HepG2 (cell line): Measurements from ENCODE around the gene MAP3K4. TPM values are rescaled to one million over a fixed set of nuclear protein-coding genes. Genes with fewer than 3 reads are reported as not detected.

Experiments
- ATAC-seq: fragments of 200-7000 bp; cut with Tn5 transposase; 3 replicates; pipeline ENCODE4 v1.9.1; 2020; ENCODE audit warnings: mild to moderate bottlenecking, moderate library complexity
- BruUV-seq: library from RNA; stranded (reverse); fragments of 400-500 nt; replicated peaks from 2 replicates; lab custom pipeline; 2021; lab: Mats Ljungman, UMichigan
- CTCF ChIA-PET: fragments of 300-600 bp; formaldehyde crosslinking; extraction: SDS; loops from one replicate; lab custom pipeline; 2021; ENCODE audit warnings: low total read pairs, inconsistent platforms, low intra/inter-chr PET ratio; lab: Yijun Ruan, JAX
- POLR2A ChIA-PET: fragments of 350-600 bp; sonication (Branson Sonifier 250); formaldehyde crosslinking; loops from one replicate; lab custom pipeline; 2020; ENCODE audit warnings: antibody characterized with exemption, inconsistent platforms; lab: Yijun Ruan, JAX
- DNase-seq: peaks from one replicate; pipeline ENCODE4 v3.0.0-alpha.2; 2015; ENCODE audit warnings: low spot score
- FAIRE-seq: peaks from 3 replicates; lab custom pipeline; 2011; peaks lifted over from hg19 to GRCh38; lab: Jason Lieb, UNC
- H2AFZ ChIP-seq: one replicate; pipeline ENCODE4 v1.6.1; 2011; ENCODE audit warnings: low read length, inconsistent platforms
- H3K27ac ChIP-seq: fragments of 300-600 bp; 3 replicates; pipeline ENCODE4 v1.8.0; 2011; ENCODE audit warnings: mixed run types, mild to moderate bottlenecking, mixed read lengths, low read length, inconsistent platforms; ENCODE audit not compliant: insufficient read depth; ENCODE audit errors: extremely low read length
- H3K27me3 ChIP-seq, 2 experiments: fragments of 200-600 bp in 1 of 2; 2 replicates in 1 of 2; 3 replicates in 1 of 2; pipeline versions ENCODE4 v1.6.0 to v1.8.0; 2011; ENCODE audit warnings: low read length in 2 of 2, mild to moderate bottlenecking in 2 of 2, moderate library complexity in 2 of 2, inconsistent platforms in 1 of 2; ENCODE audit not compliant: insufficient read depth in 2 of 2, control insufficient read depth in 1 of 2
- H3K36me3 ChIP-seq, 2 experiments: fragments of 200-600 bp in 1 of 2; replicated peaks in 1 of 2; 2 replicates in 1 of 2; 3 replicates in 1 of 2; pipeline versions ENCODE4 v1.5.1 to v1.8.0; 2011; ENCODE audit warnings: low read length in 2 of 2, inconsistent platforms in 1 of 2; ENCODE audit not compliant: insufficient read depth in 2 of 2, control insufficient read depth in 1 of 2
- H3K4me1 ChIP-seq: 2 replicates; pipeline ENCODE4 v1.5.1; 2012; ENCODE audit warnings: low read length, inconsistent platforms; ENCODE audit not compliant: insufficient read depth
- H3K4me2 ChIP-seq: 2 replicates; pipeline ENCODE4 v1.6.0; 2011; ENCODE audit warnings: low read depth, low read length, inconsistent platforms
- H3K4me3 ChIP-seq, 3 experiments: fragments of 200-600 bp in 1 of 3; sonication (generic), shearing (Covaris generic) in 1 of 3; replicated peaks in 1 of 3; 2 replicates each; pipeline ENCODE4 v1.5.1; 2011 to 2016; ENCODE audit warnings: low read length in 3 of 3, inconsistent platforms in 2 of 3, low read depth in 2 of 3, mild to moderate bottlenecking in 2 of 3, control low read depth in 1 of 3, mixed read lengths in 1 of 3; ENCODE audit not compliant: insufficient read depth in 1 of 3
- H3K79me2 ChIP-seq: one replicate; pipeline ENCODE4 v1.6.1; 2011; ENCODE audit warnings: low read length, inconsistent platforms; ENCODE audit not compliant: insufficient read depth
- H3K9ac ChIP-seq: 2 replicates; pipeline ENCODE4 v1.6.0; 2011; ENCODE audit warnings: mild to moderate bottlenecking, low read depth, low read length, inconsistent platforms; ENCODE audit not compliant: insufficient read depth
- H3K9me3 ChIP-seq: 2 replicates; pipeline ENCODE4 v1.5.1; 2012; ENCODE audit warnings: mild to moderate bottlenecking, low read length
- H4K20me1 ChIP-seq: 2 replicates; pipeline ENCODE4 v1.6.0; 2011; ENCODE audit warnings: inconsistent platforms, mild to moderate bottlenecking, low read length, moderate library complexity; ENCODE audit not compliant: insufficient read depth
- ADNP ChIP-seq: sonication (generic); formaldehyde crosslinking; IDR thresholded peaks from 2 replicates; pipeline ENCODE4 v1.4.0; 2020; ENCODE audit warnings: missing genetic modification reagents
- ARID3A ChIP-seq: IDR thresholded peaks from 2 replicates; pipeline ENCODE4 v1.6.1; 2012; ENCODE audit warnings: low read depth, low read length, improper control_type of control experiment
- ARNTL ChIP-seq: sonication (generic); formaldehyde crosslinking; IDR thresholded peaks from 2 replicates; pipeline ENCODE4 v1.4.0; 2020; ENCODE audit warnings: mild to moderate bottlenecking, missing genetic modification reagents
- CREM ChIP-seq, 2 experiments: sonication (generic) in 1 of 2; formaldehyde crosslinking in 1 of 2; IDR thresholded peaks; 2 replicates each; pipeline versions ENCODE4 v1.4.0 to v1.6.1; 2016 to 2020; ENCODE audit warnings: antibody characterized with exemption in 1 of 2, mild to moderate bottlenecking in 1 of 2, missing genetic modification reagents in 1 of 2
- DZIP1 ChIP-seq: sonication (generic); formaldehyde crosslinking; IDR thresholded peaks from 2 replicates; pipeline ENCODE4 v1.5.0; 2020; ENCODE audit warnings: mild to moderate bottlenecking, missing genetic modification reagents
- KDM6A ChIP-seq: IDR thresholded peaks from 2 replicates; pipeline ENCODE4 v1.6.1; 2016; ENCODE audit warnings: low read depth
- MAF1 ChIP-seq: sonication (generic); formaldehyde crosslinking; IDR thresholded peaks from 2 replicates; pipeline ENCODE4 v1.5.0; 2020; ENCODE audit warnings: missing genetic modification reagents, borderline replicate concordance
- NFE2L2 ChIP-seq: fragments of 150-350 bp; IDR thresholded peaks from 2 replicates; pipeline ENCODE4 v1.6.1; 2014; ENCODE audit warnings: low read length
- RBM22 ChIP-seq: fragments of 200-400 bp; formaldehyde crosslinking; optimal IDR thresholded peaks from 2 replicates; pipeline ENCODE3; 2017; ENCODE audit warnings: mild to moderate bottlenecking, low read length, moderate library complexity
- ZNF142 ChIP-seq: sonication (generic); formaldehyde crosslinking; IDR thresholded peaks from 2 replicates; pipeline ENCODE4 v1.4.0; 2020; ENCODE audit warnings: missing genetic modification reagents
- ZNF543 ChIP-seq: sonication (generic); formaldehyde crosslinking; IDR thresholded peaks from 2 replicates; pipeline ENCODE4 v1.4.0; 2020; ENCODE audit warnings: mild to moderate bottlenecking, missing genetic modification reagents
- ZNF749 ChIP-seq: sonication (generic); formaldehyde crosslinking; IDR thresholded peaks from 2 replicates; pipeline ENCODE4 v1.8.0; 2022; ENCODE audit warnings: mild to moderate bottlenecking, missing genetic modification reagents, moderate library complexity, borderline replicate concordance
- ZSCAN9 ChIP-seq: IDR thresholded peaks from 2 replicates; pipeline ENCODE4 v1.6.1; 2016; ENCODE audit warnings: borderline replicate concordance
- WGBS: methylation state at CpG from one replicate; pipeline ENCODE4 v1.1.6; 2017; ENCODE audit warnings: low lambda C conversion rate; 5-methylcytosine and 5-hydroxymethylcytosine counted together
- in situ Hi-C: cut with HindIII; loops from 2 replicates; pipeline ENCODE4 v1.10.0; 2017; ENCODE audit warnings: low pct_unique_long_range_greater_than_20kb; ENCODE audit not compliant: extremely low pct_ligation_motif_present
- intact Hi-C: fragments of 100-400 bp; cut with micrococcal nuclease; formaldehyde crosslinking; loops from one replicate; pipeline ENCODE4 v1.10.0; 2022; ENCODE audit not compliant: unreplicated experiment
- polyA plus RNA-seq, 8 experiments: library from polyadenylated mRNA; depleted of rRNA in 3 of 8; stranded (reverse) in 7 of 8; unstranded in 1 of 8; fragments of >200 nt; fragmentation: Illumina TruSeq in 4 of 8; extraction: Trizol in 4 of 8; gene quantifications; 2 replicates each; pipeline versions ENCODE4 v1.2.1 to v1.2.3, GENCODE V29; 2011 to 2016; ENCODE audit warnings: low read depth in 4 of 8, missing spikeins in 1 of 8, mixed read lengths in 1 of 8; ENCODE audit not compliant: insufficient read depth in 1 of 8
- total RNA-seq, 5 experiments: library from RNA; depleted of rRNA; stranded (reverse); fragments of >200 nt; fragmentation: Illumina TruSeq; extraction: Trizol; gene quantifications; 2 replicates each; pipeline ENCODE4 v1.2.3, GENCODE V29; 2016; ENCODE audit warnings: low read depth in 1 of 5

Gene MAP3K4
- total and polyA plus RNA-seq, 2 of the 13 experiments (the other 11 are each of a cell fraction or from before 2014, with no cell fraction given), result 12.9 to 33.6 TPM

- TF ChIP-seq RBM22, result no peak
- TF ChIP-seq ZSCAN9 (CRISPR knock-in tag), result no peak
- no peak for TF ChIP-seq ZNF142 (CRISPR knock-in tag)
- no peak for TF ChIP-seq ZNF749
Measured at GRCh38 chr6:161013695-161014094, 22.1 kb downstream of the MAP3K4 start (continued).

GRCh38 chr6:161017766-161018564, 26.4 kb downstream of the MAP3K4 start:
- ATAC-seq, result no peak
- BruUV-seq, result no TSS peak
- H3K27ac ChIP-seq, result no peak overlapping the region
- TF ChIP-seq NFE2L2, result no peak
- TF ChIP-seq MAF1 (CRISPR knock-in tag), result no peak
- TF ChIP-seq ARID3A, result no peak
- TF ChIP-seq ARNTL (CRISPR knock-in tag), result no peak
- TF ChIP-seq KDM6A (CRISPR knock-in tag), result no peak
- no peak for TF ChIP-seq CREM (IDR thresholded peaks at IDR 0.05)
- TF ChIP-seq CREM (CRISPR knock-in tag; IDR thresholded peaks at IDR 0.05), result no peak
- TF ChIP-seq DZIP1 (CRISPR knock-in tag), result no peak
- no peak for TF ChIP-seq ZNF543 (CRISPR knock-in tag)
- no peak for TF ChIP-seq ADNP (CRISPR knock-in tag)

More at GRCh38 chr6:161017766-161018564, 26.4 kb downstream of the MAP3K4 start:
- H3K79me2 ChIP-seq, result peaks cover 42% of the 10 kb centered on the region
- intact Hi-C loops (no loop called here), in situ Hi-C loops (no loop called here)
- ChIA-PET POLR2A (no interaction called here), CTCF (no interaction called here)
- DNase-seq, result no peak
- H3K9ac ChIP-seq, result no peak overlapping the region
- H2AFZ ChIP-seq, result no peak overlapping the region
- no peaks in the 10 kb centered on the region; a peak in 1 of 5 replicates for H3K36me3 ChIP-seq
- H3K4me1 ChIP-seq, result peaks cover 12% of the 10 kb centered on the region
- H4K20me1 ChIP-seq, result no peaks in the 10 kb centered on the region
- H3K27me3 ChIP-seq, result no peaks in the 10 kb centered on the region
- no peak overlapping the region for H3K4me2 ChIP-seq
- WGBS, result 79% methylated on average over 5 of the region's 5 CpGs
- no peak for FAIRE-seq
- H3K4me3 ChIP-seq, result no peak overlapping the region
- no peaks in the 10 kb centered on the region for H3K9me3 ChIP-seq
